DND-41 (cell line): ENCODE results near the gene BCR.

ENCODE experiments used
- ATAC-seq: fragments of 200-7000 bp; cut with Tn5 transposase; 3 replicates; pipeline ENCODE4 v1.9.1; 2021; ENCODE audit warnings: low read depth; ENCODE audit not compliant: insufficient read depth
- DNase-seq: peaks from one replicate; pipeline ENCODE4 v3.0.0-alpha.2; 2020
- H2AFZ ChIP-seq: 2 replicates; pipeline ENCODE4 v1.6.0; 2012; ENCODE audit warnings: low read depth, low read length
- H3K27ac ChIP-seq: 2 replicates; pipeline ENCODE4 v1.5.1; 2012; ENCODE audit warnings: low read length, inconsistent platforms
- H3K27me3 ChIP-seq: fragments of 200-600 bp; sonication (generic); 2 replicates; pipeline ENCODE4 v1.6.0; 2012; ENCODE audit warnings: low read length, mild to moderate bottlenecking, inconsistent platforms; ENCODE audit not compliant: insufficient read depth, poor library complexity
- H3K36me3 ChIP-seq: 2 replicates; pipeline ENCODE4 v1.5.1; 2012; ENCODE audit warnings: low read length, inconsistent platforms; ENCODE audit not compliant: insufficient read depth
- H3K4me1 ChIP-seq: 2 replicates; pipeline ENCODE4 v1.5.1; 2012; ENCODE audit warnings: mild to moderate bottlenecking, low read length; ENCODE audit not compliant: insufficient read depth
- H3K4me2 ChIP-seq: 2 replicates; pipeline ENCODE4 v1.6.0; 2012; ENCODE audit warnings: mild to moderate bottlenecking, moderate library complexity, low read length, inconsistent platforms; ENCODE audit not compliant: insufficient read depth
- H3K4me3 ChIP-seq, 2 experiments: fragments of 200-600 bp in 1 of 2; shearing (Covaris generic) in 1 of 2; 2 replicates each; pipeline ENCODE4 v1.5.1; 2012 to 2016; ENCODE audit warnings: inconsistent platforms in 2 of 2, low read length in 2 of 2, mild to moderate bottlenecking in 2 of 2, low read depth in 1 of 2, moderate library complexity in 1 of 2
- H3K79me2 ChIP-seq: 2 replicates; pipeline ENCODE4 v1.6.0; 2012; ENCODE audit warnings: low read length, inconsistent platforms; ENCODE audit not compliant: insufficient read depth
- H3K9ac ChIP-seq: 2 replicates; pipeline ENCODE4 v1.6.0; 2012; ENCODE audit warnings: low read depth, mild to moderate bottlenecking, inconsistent platforms, low read length, moderate library complexity
- H3K9me3 ChIP-seq: 2 replicates; pipeline ENCODE4 v1.5.1; 2012; ENCODE audit warnings: low read length, moderate library complexity, mild to moderate bottlenecking, inconsistent platforms; ENCODE audit not compliant: insufficient read depth, severe bottlenecking
- H4K20me1 ChIP-seq: 2 replicates; pipeline ENCODE4 v1.6.0; 2012; ENCODE audit warnings: low read length; ENCODE audit not compliant: insufficient read depth
- EZH2 ChIP-seq: IDR thresholded peaks from 3 replicates; pipeline ENCODE4 v1.6.1; 2012; ENCODE audit warnings: borderline replicate concordance, low read depth, mild to moderate bottlenecking, moderate library complexity, low read length, inconsistent platforms; ENCODE audit not compliant: severe bottlenecking
- TF ChIP-seq, protein P1 (sequence below): IDR thresholded peaks from 2 replicates; pipeline ENCODE4 v1.5.1; 2012; ENCODE audit warnings: borderline replicate concordance, low read length, moderate library complexity, mild to moderate bottlenecking; ENCODE audit not compliant: poor library complexity, severe bottlenecking; ENCODE audit errors: extremely low read depth

BCR gene

DNA sequence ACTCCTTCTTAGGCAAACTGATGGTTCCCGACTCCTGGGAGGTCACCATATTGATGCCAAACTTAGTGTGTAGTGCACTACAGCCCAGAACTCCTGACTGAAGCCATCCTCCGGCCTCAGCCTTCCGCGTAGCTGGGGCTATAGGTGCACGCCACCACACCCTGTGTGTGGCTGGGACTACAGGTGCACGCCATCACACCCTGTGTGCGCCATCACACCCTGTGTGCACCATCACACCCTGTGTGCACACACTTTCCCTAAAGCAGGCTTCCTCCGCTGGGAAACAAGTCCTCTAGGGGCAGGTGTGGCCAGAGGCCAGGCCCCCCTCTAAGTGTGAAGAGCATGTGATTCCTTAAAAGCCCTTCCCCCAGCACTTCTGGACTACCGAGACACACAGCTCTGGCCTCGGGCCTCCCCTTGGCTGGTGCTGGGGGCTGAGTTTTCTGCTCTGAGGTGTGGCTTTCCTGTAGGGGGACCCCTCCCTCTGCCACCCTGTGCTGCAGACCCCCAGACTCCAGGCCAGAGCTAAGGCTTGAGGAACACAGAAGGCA lies 81.7 kb downstream of the BCR start:
- ATAC-seq (no peak), DNase-seq (no peak)
- Histone ChIP-seq H3K9ac (no peak overlapping the region), H3K27me3 (no peaks in the 10 kb centered on the region), H3K4me3 (no peak overlapping the region), H3K4me2 (no peak overlapping the region), H3K9me3 (no peaks in the 10 kb centered on the region), H2AFZ (no peak overlapping the region), H4K20me1 (peaks cover 26% of the 10 kb centered on the region), H3K79me2 (peaks cover 7% of the 10 kb centered on the region; the same call in 1 of the 2 replicates), H3K4me1 (no peaks in the 10 kb centered on the region), H3K36me3 (peaks cover 87% of the 10 kb centered on the region), H3K27ac (no peak overlapping the region)
- no peak for TF ChIP-seq EZH2
- TF ChIP-seq, protein P1, sequence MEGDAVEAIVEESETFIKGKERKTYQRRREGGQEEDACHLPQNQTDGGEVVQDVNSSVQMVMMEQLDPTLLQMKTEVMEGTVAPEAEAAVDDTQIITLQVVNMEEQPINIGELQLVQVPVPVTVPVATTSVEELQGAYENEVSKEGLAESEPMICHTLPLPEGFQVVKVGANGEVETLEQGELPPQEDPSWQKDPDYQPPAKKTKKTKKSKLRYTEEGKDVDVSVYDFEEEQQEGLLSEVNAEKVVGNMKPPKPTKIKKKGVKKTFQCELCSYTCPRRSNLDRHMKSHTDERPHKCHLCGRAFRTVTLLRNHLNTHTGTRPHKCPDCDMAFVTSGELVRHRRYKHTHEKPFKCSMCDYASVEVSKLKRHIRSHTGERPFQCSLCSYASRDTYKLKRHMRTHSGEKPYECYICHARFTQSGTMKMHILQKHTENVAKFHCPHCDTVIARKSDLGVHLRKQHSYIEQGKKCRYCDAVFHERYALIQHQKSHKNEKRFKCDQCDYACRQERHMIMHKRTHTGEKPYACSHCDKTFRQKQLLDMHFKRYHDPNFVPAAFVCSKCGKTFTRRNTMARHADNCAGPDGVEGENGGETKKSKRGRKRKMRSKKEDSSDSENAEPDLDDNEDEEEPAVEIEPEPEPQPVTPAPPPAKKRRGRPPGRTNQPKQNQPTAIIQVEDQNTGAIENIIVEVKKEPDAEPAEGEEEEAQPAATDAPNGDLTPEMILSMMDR = no peak

DNA sequence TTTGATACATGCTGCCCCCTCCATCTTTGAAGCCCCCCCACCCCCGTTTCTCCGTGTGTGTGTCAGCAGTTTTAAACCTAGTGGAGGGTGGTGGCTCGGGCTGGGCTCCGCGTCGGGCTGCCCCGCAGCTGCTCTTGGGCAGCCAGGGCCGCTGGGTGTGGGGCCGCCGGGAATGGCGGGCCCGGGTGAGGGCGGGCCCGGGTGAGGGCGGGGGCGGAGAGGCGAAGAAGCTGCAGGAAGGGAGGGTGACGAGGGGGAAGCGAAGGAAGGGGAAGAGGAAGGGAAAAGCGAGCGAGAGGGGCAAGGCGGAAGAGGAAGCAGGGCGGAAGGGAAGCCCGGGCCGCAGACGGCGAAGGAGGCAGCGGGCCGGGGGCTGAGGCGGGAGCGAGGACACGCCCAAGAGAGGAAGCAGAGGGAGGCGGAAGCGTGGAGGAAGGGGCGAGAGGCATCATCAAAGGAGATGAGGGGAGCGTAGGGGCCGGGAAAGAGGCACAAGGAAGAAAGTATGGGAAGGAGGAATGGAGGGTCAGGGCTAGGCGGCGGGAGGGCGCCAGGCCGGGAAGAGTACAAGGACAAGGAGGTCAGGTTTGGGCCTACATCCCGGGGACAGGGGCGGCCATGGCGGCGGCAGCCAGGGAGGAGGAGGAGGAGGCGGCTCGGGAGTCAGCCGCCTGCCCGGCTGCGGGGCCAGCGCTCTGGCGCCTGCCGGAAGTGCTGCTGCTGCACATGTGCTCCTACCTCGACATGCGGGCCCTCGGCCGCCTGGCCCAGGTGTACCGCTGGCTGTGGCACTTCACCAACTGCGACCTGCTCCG lies 82.4 kb downstream of the BCR start:
- TF ChIP-seq, protein P1 = no peak
- TF ChIP-seq EZH2 = no peak
- no peak for ATAC-seq
- Histone ChIP-seq H3K27ac (no peak overlapping the region), H3K27me3 (no peaks in the 10 kb centered on the region), H3K79me2 (peaks cover 4% of the 10 kb centered on the region; the same call in 1 of the 2 replicates), H3K4me2 (no peak overlapping the region), H3K9me3 (no peaks in the 10 kb centered on the region), H4K20me1 (peaks cover 24% of the 10 kb centered on the region), H3K36me3 (peaks cover 87% of the 10 kb centered on the region), H2AFZ (no peak overlapping the region), H3K4me1 (no peaks in the 10 kb centered on the region), H3K9ac (no peak overlapping the region), H3K4me3 (no peak overlapping the region)
- DNase-seq = no peak

DNA sequence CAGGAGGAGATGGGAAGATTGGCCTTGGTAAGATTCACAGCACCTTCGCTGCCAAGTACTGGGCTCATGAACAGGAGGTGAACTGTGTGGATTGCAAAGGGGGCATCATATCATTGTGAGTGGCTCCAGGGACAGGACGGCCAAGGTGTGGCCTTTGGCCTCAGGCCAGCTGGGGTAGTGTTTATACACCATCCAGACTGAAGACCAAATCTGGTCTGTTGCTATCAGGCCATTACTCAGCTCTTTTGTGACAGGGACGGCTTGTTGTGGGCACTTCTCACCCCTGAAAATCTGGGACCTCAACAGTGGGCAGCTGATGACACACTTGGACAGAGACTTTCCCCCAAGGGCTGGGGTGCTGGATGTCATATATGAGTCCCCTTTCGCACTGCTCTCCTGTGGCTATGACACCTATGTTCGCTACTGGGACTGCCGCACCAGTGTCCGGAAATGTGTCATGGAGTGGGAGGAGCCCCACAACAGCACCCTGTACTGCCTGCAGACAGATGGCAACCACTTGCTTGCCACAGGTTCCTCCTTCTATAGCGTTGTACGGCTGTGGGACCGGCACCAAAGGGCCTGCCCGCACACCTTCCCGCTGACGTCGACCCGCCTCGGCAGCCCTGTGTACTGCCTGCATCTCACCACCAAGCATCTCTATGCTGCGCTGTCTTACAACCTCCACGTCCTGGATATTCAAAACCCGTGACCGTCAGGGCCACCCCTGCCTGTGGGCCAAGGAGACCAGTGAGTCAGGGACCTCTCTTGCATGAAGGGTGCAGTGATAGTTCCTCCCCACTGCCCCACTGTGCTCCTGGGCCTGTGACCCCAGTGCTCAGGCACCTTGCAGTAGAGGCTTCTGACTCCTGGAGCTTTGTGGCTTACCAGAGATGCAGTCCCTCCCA lies 83.6 kb downstream of the BCR start:
- Histone ChIP-seq H3K4me3 (no peak overlapping the region), H3K36me3 (peaks cover 87% of the 10 kb centered on the region), H3K4me1 (no peaks in the 10 kb centered on the region), H3K79me2 (peaks cover 3% of the 10 kb centered on the region; the same call in 1 of the 2 replicates), H3K9ac (no peak overlapping the region), H3K27me3 (no peaks in the 10 kb centered on the region), H3K4me2 (no peak overlapping the region), H2AFZ (no peak overlapping the region), H3K27ac (no peak overlapping the region), H3K9me3 (no peaks in the 10 kb centered on the region), H4K20me1 (peaks cover 19% of the 10 kb centered on the region)
- TF ChIP-seq, protein P1 = no peak
- TF ChIP-seq EZH2 = no peak
- DNase-seq (no peak), ATAC-seq (no peak; the same call in 2 of the 3 replicates)
